ENCODE data around the gene SNRPD2.

The SNRPD2 gene

DNA sequence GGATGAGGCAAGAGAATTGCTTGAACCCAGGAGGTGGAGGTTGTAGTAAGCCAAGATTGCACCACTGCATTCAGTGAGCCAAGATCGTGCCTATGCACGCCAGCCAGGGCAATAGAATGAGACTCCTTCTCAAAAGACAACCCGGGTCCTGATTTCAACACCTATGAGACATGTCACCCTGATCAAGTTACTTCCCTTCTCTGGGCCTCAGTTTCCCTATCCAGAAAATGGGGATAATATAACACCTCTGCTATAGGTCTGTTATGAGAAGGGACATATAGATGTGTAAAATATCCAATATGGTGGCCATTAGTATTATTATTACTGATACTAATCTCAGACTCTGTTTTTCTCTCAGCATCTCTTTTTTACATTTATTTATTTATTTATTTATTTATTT, 36.7 kb downstream of the SNRPD2 start:
- DNase-seq: no peak

DNA sequence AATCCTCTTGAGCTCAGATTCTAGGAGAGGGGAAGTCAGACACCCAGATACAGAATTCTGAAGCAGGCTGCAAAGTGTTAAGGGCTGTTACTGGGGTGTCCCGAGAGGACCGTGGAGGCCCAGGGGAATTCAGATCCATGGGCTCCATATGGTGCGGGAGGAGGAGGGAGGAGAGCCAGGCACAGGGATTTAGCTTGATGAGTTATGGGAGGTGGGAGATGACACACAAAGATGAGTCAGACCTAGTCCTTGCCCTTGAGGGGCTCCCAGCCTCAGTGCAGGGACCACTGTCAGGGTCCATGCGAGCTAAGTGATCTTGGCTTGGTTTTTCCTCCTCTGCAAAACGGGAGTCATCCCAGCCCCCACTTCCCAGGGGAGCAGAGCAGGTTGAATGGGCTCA, 38.1 kb downstream of the SNRPD2 start:
- no peak for DNase-seq

DNA sequence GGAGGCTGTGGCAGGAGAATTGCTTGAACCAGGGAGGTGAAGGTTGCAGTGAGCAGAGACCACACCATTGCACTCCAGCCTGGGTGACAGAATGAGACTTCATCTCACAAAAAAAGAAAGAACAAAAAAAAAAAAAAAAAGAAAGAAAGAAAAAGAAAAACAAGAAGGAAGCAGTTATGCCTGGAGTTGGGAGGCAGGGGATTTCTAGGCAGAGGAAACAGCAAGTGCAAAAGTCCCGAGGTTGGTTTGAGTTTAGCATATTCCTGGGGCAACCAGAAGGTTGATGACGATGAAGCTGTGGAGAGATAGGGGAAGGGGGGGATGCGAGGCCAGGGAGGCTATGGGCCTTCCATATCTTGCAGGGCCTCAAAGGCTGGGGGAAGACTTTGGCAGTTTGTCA, 41.0 kb downstream of the SNRPD2 start:
- no peak for DNase-seq

DNA sequence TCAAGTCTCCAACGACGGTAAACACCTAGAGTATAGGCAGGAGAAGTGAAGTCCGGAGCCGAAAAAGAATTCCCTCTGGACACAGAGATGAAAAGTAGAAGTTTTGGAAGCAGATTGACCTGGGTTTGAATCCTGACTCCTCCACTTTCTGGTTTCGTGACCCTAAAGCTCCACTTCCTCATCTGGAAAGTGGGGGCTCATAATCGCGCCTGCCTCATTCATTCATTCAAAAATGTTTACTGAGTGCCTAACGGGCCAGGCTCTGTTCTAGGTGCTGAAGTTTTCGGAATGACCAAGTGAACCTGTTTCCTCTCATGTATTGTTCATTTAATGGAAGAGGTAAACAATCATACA, 45.4 kb downstream of the SNRPD2 start:
- no peak for DNase-seq

DNA sequence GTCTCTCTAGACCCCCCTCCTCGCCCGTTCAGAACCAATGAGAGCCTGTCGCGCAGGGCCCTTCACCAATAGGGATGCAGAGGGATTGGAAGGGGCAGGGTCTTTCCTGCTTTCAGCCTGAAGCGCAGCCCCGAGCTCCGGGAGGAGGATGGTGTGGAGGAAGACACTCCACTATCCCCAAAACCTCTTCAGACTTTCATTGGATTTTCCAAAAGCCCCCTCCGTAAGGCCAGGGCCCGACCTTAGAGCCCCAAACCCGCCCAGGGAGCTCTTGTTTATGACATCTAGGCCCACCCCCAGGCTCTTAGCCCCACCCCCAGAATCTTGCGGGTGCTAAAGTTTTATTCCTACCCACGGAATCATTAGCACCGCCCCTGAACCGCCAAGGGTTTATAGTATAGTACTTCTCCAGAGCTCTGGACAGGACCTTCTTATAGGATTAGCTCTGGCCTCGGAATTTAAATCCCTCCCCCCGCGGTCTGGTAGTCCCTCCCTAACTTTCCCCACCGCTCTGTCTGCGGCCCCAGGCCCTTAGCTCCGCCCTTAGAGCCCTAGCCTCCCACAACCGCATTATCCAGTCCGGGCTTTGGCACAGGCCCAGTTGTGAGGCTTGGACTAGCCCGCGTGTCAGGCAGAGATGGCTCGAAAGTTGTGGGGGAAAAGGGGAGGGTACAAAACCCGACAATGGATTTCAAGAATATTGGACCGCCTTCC, 46.0 kb downstream of the SNRPD2 start:
- DNase-seq: peak; percentile 31

DNA sequence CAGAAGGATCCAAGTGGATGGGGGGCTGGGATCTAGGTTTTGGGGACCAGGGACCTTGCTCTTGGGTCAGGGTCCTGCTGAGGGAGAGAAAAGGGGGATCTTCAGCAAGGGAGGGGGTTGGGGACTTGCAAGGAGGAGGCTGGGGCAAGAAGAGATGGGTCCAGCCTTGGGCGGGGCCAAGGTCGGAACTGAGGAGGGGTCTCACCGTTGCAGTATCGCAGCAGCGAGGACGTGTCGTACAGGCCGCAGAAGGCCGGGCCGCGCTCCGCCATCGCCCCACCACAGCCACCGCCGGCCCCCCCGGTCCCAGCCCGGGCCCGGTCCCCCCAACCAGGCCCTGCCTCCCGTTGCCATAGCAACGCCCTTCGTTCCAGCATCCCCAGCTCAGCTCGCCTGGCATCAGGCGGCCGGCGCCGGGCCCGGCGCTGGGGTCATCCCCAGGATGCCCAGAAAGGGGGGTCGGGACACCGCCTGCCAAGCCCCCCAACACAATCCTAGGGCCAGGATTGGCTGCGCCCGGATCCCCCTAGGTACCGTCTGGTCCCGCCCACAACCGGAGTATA, 46.6 kb downstream of the SNRPD2 start:
- no peak for DNase-seq

DNA sequence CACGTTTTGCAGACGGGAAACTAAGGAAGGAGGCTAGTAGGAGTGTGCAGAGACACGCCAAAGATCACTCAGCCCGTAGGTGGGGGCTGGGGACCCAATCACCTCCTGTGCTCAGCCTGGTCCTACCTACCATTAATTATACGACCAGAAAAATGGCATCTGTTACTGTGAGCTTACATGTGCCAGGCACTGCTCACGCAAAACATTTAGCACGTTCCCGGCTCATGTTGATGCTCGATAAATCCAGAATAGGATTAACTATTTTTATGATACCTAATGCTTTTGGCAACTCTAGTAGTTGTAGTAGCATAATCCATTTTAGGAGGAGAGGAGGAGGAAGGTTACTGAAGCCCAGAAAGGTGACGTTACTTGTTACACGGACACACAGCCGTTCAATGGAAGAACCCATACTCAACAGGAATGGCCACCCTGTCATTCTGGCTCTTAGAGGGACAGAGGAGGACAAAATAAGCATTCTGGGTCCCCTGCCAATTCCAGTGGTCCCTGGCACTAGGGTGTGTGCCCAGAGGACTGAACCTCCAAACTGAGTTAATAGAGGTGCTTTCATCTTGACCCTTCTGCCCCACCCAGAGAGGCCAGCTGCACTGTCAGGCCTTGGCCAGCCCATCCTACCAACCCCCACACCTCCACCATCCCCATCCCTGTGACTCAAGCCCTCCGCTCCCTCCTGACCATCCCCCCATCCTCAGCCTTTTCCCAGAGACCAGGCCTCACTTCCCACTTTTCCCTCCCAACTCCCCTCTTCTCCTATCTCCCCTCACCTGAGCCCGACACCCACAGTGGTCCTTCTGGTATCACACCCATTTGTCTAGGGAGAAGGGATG, 47.6 kb downstream of the SNRPD2 start:
- DNase-seq: no peak

DNA sequence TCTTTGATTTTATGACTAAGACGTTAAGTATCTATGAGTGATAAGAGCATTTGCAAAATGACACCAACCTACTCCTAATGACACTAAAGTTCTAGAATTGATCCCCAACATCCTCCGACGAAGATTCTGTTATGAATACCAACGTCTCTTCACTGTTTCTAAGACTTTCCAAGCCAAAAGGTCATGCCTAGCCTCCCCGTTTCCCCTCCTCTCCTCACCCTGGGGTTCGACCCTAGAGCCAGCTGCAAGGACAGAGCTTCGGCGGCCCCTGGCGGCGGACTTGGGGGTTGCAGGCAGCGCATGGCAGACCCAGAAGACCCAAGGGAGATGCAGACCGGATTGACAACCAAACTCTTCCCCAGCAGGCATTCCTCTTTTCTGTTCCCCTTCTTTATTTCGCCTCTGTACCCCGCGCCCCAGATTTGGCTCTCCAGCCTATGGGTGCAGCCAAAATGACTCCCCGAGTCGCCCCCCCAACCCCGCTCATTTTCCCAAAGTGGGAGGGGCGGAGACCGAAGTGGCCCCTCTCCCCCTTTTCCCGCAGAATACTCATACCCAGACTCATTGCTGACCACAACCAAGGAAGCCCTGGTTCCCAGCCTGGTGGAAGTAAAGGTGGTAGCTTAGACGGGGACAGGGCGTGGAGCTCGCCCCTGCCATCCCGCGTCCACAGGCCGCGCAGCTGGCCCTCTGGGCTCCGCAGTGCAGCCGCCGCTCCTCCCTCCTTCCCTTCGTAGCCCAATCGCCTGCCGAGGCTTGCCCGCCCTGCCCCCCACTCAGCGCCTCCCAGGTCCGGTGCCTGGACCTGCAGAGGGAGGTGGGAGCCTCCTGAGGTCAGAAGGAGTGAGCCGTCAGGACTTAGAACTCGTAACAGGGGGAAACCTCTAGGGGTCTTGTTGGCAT, 48.5 kb downstream of the SNRPD2 start:
- DNase-seq: peak; percentile 51

DNA sequence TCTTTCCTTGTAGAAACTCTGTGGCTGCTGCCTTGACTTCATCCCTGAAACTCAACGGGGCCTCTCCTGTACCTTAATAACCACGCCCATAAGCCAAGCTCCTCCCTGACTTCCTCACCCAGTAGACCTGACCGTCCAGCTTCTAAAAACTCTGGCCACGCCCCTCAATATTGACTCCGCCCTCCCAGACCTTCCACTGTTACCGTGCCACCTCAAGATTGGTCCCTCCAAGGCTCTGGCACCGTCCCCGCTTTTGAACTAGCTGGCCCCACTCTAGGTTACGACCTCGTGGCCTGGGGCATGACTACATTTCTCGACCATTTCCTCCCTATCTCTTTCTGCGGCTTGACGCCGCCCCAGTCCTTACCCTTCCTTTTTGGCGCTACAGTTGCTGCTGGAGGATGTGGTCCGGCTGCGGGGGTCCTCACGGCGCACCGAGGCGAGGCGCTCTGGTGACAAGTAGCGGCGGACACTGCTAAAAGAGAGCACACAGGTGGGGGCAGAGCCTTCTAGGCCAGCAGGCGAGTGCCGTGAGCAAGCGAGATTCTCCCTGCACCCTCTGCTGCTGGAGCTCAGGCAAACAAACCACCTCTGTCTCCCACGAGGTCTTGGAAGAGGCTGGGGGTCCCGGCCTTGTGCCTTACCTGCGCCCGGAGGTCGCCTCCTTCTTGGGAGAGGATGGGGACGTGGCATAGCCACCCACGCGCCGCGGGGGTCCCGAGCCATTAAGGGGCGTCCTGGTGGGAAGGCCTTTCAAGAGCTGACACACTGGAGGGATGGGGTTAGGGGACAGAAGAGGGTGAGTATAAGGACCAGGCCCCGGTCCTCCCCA, 50.3 kb downstream of the SNRPD2 start:
- DNase-seq: peak; percentile 49

DNA sequence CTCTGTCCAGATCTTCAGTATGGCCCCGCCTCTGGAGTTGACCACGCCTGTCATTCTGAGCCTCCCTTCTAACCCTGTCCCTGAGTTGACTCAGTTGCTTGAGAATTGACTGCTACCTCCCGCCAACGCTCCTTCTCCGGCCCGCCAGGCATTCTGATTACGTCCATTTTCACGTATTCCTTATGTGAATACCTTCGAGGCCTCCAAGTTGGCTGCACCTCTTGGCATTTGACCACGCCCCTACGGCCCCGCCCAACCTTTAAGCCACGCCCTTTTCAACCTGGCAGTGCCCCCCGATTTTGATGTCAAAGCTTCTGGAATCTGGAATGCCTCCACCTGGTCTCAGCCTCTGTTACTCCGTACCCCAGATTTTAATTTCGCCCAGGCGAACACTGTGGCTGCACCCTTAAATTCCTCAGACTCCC, 50.9 kb downstream of the SNRPD2 start:
- DNase-seq: no peak

DNA sequence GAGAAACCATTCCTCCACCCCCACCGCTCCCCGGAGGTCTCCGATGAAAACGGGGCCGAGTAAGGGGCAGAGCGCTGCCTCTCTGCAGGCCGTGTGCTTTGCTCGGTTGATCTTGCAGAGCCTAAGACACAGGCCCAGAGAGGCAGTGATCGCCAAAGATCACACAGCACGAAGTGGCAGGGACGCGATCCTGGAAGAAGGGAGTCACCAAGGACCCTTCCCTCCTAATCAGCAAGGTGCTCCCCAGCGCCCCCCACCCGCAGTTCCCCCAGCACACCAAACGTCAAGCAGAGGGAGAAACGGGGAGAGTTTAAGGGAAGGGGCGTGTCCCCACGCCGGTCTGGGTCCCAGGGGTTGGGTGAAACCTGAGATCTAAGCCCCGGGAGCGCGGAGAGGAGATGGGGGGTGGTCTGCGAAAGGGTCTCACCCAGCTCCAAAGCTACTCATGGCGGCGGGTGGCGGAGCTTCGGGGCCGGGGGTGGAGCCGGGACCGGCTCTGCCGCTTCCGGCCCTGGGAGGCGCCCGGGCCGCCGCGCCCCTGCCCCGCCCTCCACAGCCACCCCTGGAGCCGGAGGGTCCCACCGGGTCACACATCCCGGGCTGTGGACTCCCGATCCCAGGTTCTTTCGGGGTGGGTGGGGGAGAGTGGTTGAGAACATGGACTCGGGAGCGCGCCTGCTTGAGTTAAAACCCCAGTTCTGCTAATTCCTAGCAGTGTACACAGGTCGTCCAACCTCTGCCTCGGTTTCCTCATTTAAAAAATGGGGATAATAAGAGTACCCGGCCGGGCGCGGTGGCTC, 52.6 kb downstream of the SNRPD2 start, which contains the start of gene EML2:
Gene EML2, minus strand, starts transcription at position 468 of the 800 bp plus-strand sequence. Its CDS starts 21 bp downstream, at position 447.
- DNase-seq: no peak

DNA sequence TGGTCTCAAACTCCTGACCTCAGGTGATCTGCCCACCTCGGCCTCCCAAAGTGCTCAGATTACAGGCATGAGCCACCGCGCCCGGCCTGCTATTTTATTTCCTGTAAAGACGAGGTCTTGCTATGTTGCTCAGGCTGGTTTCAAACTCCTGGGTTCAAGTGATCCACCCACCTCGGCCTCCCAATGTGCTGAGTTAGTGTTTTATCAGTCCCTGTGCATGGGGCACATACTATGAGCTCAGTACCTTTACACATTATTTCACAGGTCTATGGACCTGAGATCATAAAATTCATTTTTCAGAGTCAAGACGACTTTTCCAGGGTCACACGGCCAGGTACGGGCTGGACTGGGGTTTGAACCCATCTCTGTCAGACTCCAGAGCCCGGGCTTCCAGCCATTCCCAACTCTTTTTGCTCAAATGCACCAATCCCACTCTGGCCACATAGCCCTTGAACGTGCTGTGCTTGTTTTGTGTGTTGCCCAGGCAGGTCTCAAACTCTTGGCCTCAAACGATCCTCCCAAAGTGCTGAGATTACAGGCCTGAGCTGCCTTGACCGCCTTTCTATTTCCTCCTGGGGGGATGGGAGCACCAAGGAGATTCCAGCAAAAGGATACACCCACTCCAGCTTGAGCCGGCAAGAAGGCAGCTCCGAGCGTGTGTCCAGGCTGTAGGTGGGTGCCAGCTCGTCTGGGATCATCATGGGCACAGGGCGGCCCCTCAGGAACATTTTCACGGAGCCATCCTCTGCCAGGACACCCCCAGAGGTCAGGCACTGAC, 53.7 kb downstream of the SNRPD2 start:
- no peak for DNase-seq

Measured in NCI-H187 treated with DMSO at 0.1 percent for 48 hours (cell line).